GM19035 (cell line): ENCODE results near the gene SLC25A12.
"Not testable (repeated sequence)": the region's sequence is repeated elsewhere in the genome, so short reads cannot be mapped to it uniquely, and the experiment has no call there.

Source experiments
- ATAC-seq: cut with Tn5 transposase; IDR thresholded peaks from one replicate; pipeline ENCODE4 v1.9.1; 2021; ENCODE audit not compliant: unreplicated experiment

SLC25A12 gene, protein sequence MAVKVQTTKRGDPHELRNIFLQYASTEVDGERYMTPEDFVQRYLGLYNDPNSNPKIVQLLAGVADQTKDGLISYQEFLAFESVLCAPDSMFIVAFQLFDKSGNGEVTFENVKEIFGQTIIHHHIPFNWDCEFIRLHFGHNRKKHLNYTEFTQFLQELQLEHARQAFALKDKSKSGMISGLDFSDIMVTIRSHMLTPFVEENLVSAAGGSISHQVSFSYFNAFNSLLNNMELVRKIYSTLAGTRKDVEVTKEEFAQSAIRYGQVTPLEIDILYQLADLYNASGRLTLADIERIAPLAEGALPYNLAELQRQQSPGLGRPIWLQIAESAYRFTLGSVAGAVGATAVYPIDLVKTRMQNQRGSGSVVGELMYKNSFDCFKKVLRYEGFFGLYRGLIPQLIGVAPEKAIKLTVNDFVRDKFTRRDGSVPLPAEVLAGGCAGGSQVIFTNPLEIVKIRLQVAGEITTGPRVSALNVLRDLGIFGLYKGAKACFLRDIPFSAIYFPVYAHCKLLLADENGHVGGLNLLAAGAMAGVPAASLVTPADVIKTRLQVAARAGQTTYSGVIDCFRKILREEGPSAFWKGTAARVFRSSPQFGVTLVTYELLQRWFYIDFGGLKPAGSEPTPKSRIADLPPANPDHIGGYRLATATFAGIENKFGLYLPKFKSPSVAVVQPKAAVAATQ

DNA sequence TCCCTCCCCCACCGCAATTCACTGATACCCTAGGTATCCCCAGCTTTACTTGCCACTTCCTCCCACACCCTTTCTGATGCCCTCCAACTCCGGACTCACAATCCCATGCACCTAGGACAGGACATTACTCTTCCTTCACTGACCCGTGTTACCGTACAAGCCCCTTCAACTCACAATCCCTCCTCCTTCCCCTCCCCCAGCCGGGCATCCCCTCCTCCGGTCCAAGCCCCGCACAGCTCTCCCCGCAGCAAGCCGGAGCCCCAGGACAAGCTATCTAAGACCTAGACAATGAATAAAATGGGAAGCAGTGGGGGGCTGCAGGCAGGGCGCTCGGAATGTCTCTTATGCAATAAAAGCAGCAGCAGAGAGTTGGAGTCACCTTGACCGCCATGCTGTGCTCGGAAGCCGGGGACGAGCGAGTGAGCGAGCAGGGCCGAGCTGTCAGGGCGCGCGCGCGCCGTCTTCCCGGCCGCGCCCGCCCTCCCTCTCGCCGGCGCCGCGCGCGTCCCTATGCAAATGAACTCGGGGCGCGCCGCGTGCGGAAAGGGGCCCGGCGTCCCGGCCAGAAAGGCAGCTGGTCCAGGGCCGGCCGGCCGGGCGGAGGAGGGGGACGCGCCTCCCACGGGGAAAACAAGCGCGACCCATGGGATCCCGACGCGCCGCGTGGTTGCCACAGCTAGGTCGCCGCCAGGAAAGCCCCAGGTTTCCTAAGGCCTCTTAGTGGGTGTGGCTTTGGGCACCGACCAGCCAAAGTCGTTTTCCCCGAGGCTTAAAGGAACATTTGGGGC, at the start of gene SLC25A12:
SLC25A12 (minus strand) TSS at position 421 of the 788 bp plus-strand sequence; CDS start at position 391, 30 bp downstream.
- peak; percentile 94 for ATAC-seq

DNA sequence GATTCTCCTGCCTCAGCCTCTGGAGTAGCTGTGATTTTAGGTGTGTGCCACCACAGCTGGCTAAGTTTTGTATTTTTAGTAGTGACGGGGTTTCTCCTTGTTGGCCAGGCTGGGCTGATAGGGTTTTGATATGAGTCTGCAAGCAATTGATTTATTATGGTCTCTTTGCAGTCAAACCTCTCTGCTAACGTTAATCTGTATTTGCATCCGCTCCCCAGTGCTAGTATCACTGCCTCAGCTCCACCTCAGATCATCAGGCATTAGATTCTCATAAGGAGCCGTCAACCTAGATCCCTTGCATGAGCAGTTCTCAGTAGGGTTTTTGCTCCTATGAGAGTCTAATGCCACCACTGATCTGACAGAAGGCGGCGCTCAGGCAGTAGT, 47.3 kb upstream of the SLC25A12 start:
- ATAC-seq: no peak

DNA sequence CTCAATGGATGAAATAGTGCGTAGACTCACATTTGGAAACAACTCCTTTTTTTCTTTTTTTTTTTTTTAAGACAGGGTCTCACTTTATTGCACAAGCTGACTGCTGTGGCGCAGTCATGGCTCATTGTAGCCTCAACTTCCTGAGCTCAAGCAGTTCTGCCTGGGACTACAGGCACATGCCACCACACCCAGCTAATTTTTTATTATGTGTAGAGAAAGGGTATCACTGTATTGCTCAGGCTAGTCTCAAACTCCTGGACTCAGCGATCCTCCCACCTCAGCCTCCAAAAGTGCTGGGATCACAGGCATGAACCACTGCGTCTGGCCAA, 45.7 kb upstream of the SLC25A12 start:
- no peak for ATAC-seq

GRCh38 chr2:171939058-171939742, 45.2 kb upstream of the SLC25A12 start:
- ATAC-seq: no peak

GRCh38 chr2:171930385-171930784, 36.3 kb upstream of the SLC25A12 start:
- no peak for ATAC-seq

DNA sequence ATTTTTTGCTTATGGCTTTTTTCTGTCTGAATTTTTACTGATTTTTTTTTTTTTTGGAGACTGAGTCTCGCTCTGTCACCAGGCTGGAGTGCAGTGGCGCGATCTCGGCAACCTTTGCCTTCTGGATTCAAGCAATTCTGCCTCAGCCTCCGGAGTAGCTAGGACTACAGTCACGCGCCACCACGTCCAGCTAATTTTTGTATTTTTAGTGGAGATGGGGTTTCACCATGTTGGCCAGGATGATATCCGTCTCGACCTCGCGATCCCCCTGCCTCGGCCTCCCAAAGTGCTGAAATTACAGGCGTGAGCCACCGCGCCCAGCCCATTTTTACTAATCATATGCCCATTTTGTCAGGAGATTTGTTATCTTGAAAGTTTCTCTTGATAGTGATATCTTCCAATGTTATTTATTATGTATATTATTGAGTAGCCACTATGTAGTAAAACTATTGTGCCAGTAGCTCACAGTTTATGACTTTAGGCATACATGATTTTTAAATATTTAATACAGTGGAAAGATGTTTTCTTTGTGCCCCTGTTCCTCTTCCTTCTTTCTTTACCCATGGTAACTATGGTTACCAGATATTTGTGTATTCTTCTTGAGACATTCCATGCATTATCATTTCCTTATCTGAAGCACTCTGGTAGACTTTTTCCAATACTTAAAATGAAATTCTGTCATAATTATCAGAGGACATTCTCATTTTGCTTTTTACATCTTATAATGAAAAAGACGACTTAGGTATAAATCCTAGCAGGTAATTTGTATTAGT, 30.3 kb upstream of the SLC25A12 start:
- ATAC-seq: no peak

- ATAC-seq: no peak
Measured at GRCh38 chr2:171923206-171923605, 29.2 kb upstream of the SLC25A12 start.

- peak; percentile 96 for ATAC-seq
Measured at GRCh38 chr2:171922230-171923022, 28.4 kb upstream of the SLC25A12 start, which contains the start of gene HAT1. HAT1 (plus strand) TSS chr2:171922461; CDS start chr2:171922501, 40 bp downstream.

DNA sequence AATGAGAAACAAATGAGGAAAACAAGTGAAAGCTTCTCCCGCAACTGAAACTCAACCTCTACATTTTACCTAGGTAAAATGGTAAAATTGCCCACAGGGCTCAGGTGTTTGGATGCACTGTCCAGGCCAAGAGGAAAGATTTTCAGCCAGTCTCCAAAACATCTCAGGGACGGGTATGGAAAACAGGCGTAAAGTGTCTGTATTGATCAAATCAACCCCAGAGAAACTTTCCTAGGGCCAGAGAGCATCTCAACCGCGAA, 27.9 kb upstream of the SLC25A12 start:
- ATAC-seq: peak; percentile 14

DNA sequence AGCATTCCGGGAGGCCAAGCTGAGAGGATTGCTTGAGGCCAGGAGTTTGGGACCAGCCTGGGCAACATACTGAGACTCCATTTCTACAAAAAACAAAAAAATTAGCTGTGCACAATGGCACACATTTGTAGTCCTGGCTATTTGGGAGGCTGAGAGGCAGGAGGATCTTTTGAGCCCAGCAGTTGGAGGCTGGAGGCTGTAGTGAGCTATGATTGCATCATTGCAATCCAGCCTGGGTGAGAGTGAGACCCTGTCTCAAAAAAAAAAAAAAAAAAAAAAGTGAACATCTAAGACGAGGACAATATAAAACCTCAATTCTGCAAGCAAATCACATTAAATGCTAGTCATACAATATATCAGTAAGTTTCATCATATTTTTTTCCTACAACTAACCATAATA, 25.4 kb upstream of the SLC25A12 start:
- ATAC-seq: no peak

- ATAC-seq: no peak
Measured at GRCh38 chr2:171913517-171913916, 19.5 kb upstream of the SLC25A12 start.

DNA sequence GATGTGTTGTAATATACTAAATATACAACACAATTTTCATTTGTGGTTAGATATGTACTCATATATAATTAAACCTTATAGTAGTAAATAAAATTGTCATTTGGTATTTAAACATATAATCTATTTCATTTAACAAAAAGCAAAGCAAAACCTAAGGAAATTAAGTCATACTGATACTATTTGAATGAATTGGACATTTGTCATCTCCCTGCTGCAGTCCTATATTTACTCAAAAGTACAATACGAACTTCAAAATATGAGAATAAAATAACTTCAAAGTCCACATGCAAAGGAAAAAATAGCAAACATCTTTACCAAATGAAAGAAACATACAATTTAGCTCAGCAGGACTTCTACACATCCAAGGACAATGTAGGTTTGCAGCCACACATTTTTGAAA, 16.4 kb upstream of the SLC25A12 start:
- ATAC-seq: no peak

- ATAC-seq: no peak
Measured at GRCh38 chr2:171909266-171909665, 15.2 kb upstream of the SLC25A12 start.

GRCh38 chr2:171908235-171908634, 14.2 kb upstream of the SLC25A12 start:
- ATAC-seq: no peak

DNA sequence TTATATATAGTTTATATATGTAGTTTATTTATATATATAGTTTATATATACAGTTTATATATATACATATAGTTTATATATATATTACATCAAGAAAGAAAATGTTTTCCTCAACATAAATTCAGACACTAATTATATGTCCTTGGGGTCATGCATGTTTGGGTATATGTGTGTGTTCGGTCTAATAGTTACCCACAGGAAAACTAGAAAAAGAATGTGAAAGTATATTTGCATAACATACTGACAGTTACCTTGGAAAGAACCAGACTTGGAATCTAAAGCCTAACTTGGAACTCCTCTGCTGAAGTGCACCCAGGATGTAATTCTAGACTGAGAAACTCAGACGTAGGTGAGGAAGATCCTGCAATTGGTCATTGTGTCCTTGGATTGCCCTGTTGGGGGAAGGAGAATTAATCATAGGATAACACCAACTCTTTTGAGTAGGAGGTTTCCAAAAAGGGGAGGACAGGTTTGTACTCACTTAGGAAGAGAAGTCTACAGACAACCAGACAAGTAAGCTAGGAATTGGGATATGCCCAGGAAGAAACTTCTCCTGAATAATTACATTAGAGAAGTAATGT, 8.9 kb upstream of the SLC25A12 start:
- ATAC-seq: no peak

DNA sequence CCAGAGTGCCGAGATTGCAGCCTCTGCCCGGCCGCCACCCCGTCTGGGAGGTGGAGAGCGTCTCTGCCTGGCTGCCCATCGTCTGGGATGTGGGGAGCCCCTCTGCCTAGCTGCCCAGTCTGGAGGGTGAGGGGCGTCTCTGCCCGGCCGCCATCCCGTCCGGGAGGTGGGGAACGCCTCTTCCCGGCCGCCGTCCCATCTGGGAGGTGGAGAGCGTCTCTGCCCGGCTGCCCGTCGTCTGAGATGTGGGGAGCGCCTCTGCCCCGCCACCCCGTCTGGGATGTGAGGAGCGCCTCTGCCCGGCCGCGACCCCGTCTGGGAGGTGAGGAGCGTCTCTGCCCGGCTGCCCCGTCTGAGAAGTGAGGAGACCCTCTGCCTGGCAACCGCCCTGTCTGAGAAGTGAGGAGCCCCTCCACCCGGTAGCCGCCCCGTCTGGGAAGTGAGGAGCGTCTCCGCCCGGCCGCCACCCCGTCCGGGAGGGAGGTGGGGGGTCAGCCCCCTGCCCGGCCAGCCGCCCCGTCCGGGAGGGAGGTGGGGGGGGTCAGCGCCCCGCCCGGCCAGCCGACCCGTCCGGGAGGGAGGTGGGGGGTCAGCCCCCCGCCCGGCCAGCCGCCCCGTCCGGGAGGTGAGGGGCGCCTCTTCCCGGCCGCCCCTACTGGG, 5.7 kb upstream of the SLC25A12 start:
- ATAC-seq: not testable (repeated sequence)

DNA sequence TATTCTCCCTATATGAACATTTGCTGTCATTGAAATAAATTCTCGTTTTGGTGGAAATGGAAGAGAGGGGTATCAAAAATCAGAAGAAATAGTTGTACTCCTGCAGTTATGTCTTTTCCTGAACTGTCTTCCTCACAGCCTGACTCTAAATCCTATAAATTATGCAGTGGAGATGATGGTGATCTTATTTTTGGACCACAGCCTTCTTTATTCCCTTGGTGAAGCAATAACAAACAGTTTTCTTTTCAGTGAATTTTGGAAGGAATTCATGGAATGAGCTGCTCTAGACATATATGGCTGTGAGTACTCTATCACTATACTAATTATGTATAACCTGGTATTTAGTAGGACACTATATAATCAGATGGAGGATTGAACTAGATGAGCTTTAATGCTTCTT, 1.7 kb upstream of the SLC25A12 start:
- no peak for ATAC-seq

GRCh38 chr2:171894612-171894947, 536 bp upstream of the SLC25A12 start:
- no peak for ATAC-seq

DNA sequence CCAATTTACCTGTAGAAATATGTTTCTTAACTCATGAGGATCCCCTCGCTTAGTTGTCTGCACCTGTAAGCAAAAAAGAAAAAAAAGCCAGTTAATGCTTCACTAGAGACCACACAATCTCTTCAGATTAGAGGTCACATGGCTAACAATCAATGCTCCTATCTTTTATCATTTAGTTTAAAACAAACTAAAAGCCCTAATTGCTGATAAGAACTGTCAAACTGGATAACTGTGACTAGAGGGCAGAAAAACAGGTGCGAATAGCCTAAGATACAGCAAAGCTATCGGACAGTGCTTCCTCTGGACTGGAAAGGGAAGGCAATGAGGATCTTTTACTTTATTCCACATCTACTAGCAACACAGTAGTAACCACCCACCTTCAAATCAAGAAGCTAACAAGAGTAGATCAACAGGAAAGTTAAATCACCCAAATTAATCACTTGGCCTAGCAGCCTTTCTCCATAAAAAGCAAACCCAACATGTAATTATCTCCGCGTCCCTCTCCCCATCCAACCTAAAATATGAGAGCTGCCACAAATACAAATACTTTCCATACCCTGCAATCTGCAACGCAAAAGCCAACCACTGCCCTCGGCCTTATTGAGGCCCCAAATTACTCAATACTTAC, 734 bp downstream of the SLC25A12 start:
- ATAC-seq: no peak
